Nephron (organoid): ENCODE measurements around the gene CD14.

Source experiments
- H3K27ac Mint-ChIP-seq, 3 experiments: 2 replicates each; pipeline ENCODE4 v1.8.0; 2020; ENCODE audit warnings: mixed read lengths in 3 of 3, mild to moderate bottlenecking in 2 of 3, moderate library complexity in 1 of 3
- H3K27me3 Mint-ChIP-seq: 2 replicates; pipeline ENCODE4 v1.8.0; 2021; ENCODE audit warnings: low read depth, mild to moderate bottlenecking, moderate library complexity, mixed read lengths
- H3K36me3 Mint-ChIP-seq: 2 replicates; pipeline ENCODE4 v1.8.0; 2020; ENCODE audit warnings: low read depth, mixed read lengths
- H3K4me1 Mint-ChIP-seq: 2 replicates; pipeline ENCODE4 v1.8.0; 2020; ENCODE audit warnings: mixed read lengths
- H3K4me3 Mint-ChIP-seq, 3 experiments: 2 replicates each; pipeline ENCODE4 v1.8.0; 2020; ENCODE audit warnings: mild to moderate bottlenecking in 3 of 3, mixed read lengths in 3 of 3, moderate library complexity in 2 of 3
- H3K9me3 Mint-ChIP-seq: 2 replicates; pipeline ENCODE4 v1.8.0; 2020; ENCODE audit warnings: mixed read lengths
- TF ChIP-seq, protein P1 (sequence below), 3 experiments: fragments of 200-600 bp; sonication (generic); IDR thresholded peaks; one replicate each; pipeline ENCODE4 v1.5.0; 2021; ENCODE audit warnings: antibody characterized with exemption in 3 of 3; ENCODE audit not compliant: unreplicated experiment in 3 of 3

The CD14 gene

DNA sequence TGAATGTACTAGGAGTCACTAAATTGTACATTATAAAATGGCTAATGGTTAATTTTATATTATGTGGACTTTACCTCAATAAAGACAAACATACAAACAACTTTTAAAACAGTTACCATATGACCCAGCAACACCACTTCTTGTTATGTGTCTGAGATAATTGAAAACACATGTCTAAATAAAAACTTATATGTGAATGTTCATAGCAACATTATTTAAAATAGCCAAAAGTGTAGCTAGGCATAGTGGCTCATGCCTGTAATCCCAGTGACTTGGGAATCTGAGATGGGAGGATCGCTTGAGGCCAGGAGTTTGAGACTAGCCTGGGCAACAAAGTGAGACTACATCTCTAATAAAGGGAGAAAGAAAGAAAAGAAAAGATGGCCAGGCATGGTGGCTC is 45.5 kb downstream of the CD14 start:
- TF ChIP-seq, protein P1, sequence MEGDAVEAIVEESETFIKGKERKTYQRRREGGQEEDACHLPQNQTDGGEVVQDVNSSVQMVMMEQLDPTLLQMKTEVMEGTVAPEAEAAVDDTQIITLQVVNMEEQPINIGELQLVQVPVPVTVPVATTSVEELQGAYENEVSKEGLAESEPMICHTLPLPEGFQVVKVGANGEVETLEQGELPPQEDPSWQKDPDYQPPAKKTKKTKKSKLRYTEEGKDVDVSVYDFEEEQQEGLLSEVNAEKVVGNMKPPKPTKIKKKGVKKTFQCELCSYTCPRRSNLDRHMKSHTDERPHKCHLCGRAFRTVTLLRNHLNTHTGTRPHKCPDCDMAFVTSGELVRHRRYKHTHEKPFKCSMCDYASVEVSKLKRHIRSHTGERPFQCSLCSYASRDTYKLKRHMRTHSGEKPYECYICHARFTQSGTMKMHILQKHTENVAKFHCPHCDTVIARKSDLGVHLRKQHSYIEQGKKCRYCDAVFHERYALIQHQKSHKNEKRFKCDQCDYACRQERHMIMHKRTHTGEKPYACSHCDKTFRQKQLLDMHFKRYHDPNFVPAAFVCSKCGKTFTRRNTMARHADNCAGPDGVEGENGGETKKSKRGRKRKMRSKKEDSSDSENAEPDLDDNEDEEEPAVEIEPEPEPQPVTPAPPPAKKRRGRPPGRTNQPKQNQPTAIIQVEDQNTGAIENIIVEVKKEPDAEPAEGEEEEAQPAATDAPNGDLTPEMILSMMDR (IDR thresholded peaks at IDR 0.05; ENCODE audit: unreplicated experiment in 3 of 3), result no peak
- no peak overlapping the region for H3K27ac Mint-ChIP-seq
- H3K4me1 Mint-ChIP-seq, result no peaks in the 10 kb centered on the region
- H3K27me3 Mint-ChIP-seq, result peaks cover 14% of the 10 kb centered on the region
- no peak overlapping the region for H3K4me3 Mint-ChIP-seq
- H3K9me3 Mint-ChIP-seq, result peaks cover 3% of the 10 kb centered on the region
- H3K36me3 Mint-ChIP-seq, result no peaks in the 10 kb centered on the region
